ENCODE measurements around the gene TMEM134. TPM values are rescaled to one million over a fixed set of nuclear protein-coding genes. Genes with fewer than 3 reads are reported as not detected.

The TMEM134 gene
- total and polyA plus RNA-seq, 10 of the 15 experiments (the other 5 are each of a cell fraction or from before 2014, with no cell fraction given) = 1.6 to 93.8 (median 27.8) TPM

- Histone ChIP-seq H3K4me1 (ENCODE audit: control insufficient read depth, insufficient read depth, low read length) (peaks cover 16% of the 10 kb centered on the region), H4K20me1 (ENCODE audit: control insufficient read depth, insufficient read depth) (no peaks in the 10 kb centered on the region), H3K4me3 (no peak overlapping the region), H3K79me2 (ENCODE audit: control insufficient read depth, insufficient read depth, low read length) (peaks cover 7% of the 10 kb centered on the region), H3K9me3 (replicated peaks; ENCODE audit: control insufficient read depth, insufficient read depth, low read length) (no peaks in the 10 kb centered on the region; the same call in 2 of the 3 replicates), H3K27me3 (replicated peaks in 1 of 2; ENCODE audit: control insufficient read depth in 2 of 2, insufficient read depth in 2 of 2, low read length in 1 of 2) (no peaks in the 10 kb centered on the region), H3K27ac (ENCODE audit: control insufficient read depth, insufficient read depth) (no peak overlapping the region), H2AFZ (ENCODE audit: control insufficient read depth, low read depth, low read length) (no peak overlapping the region), H3K36me3 (ENCODE audit: control insufficient read depth in 2 of 2, insufficient read depth in 2 of 2, low read length in 1 of 2) (no peaks in the 10 kb centered on the region), H3K9ac (ENCODE audit: control insufficient read depth, insufficient read depth, low read length) (no peak overlapping the region), H3K4me2 (ENCODE audit: control insufficient read depth, insufficient read depth) (no peak overlapping the region)
- BruUV-seq (replicated peaks) = no TSS peak
- SMC1A ChIA-PET (ENCODE audit: uncharacterized antibody, unreplicated experiment) = interaction anchor here (1.0 kb wide), 1 partner anchor 128 kb away, joined by 3 read pairs; no protein-coding TSS in a partner anchor
- RAD21 ChIA-PET (ENCODE audit: unreplicated experiment) = no interaction called here
- WGBS (ENCODE audit: insufficient coverage, insufficient replicate concordance, low lambda C conversion rate, missing lambda C conversion rate) = 59% methylated on average over 7 of the region's 7 CpGs
- no peak for FAIRE-seq
- CTCF ChIA-PET = interaction anchor here (1.1 kb wide), 1 partner anchor 70 kb away, joined by 3 read pairs; no protein-coding TSS in a partner anchor
- TF ChIP-seq RB1 (IDR thresholded peaks at IDR 0.05; ENCODE audit: borderline replicate concordance) (no peak), PKNOX1 (IDR thresholded peaks at IDR 0.05) (peak; percentile 56)
- in situ Hi-C loops (cut with MboI) = no loop called here
- intact Hi-C loops (cut with micrococcal nuclease; ENCODE audit: unreplicated experiment) = no loop called here
- ATAC-seq = no peak
- POLR2A ChIA-PET = interaction anchor here (6.4 kb wide), 1 partner anchor 70 kb away, joined by 72 read pairs; the partner anchor contains the start of genes PPP1CA and TBC1D10C
- DNase-seq (ENCODE audit: low read depth, low spot score) = no peak
Measured at GRCh38 chr11:67472882-67473281, 3.8 kb upstream of the TMEM134 start.

- intact Hi-C loops (cut with micrococcal nuclease; ENCODE audit: unreplicated experiment) = no loop called here
- ATAC-seq = no peak
- Histone ChIP-seq H4K20me1 (ENCODE audit: control insufficient read depth, insufficient read depth) (no peaks in the 10 kb centered on the region), H3K27ac (ENCODE audit: control insufficient read depth, insufficient read depth) (no peak overlapping the region; the same call in 1 of the 2 replicates), H3K4me1 (ENCODE audit: control insufficient read depth, insufficient read depth, low read length) (peaks cover 25% of the 10 kb centered on the region), H2AFZ (ENCODE audit: control insufficient read depth, low read depth, low read length) (peak overlapping the region; percentile 68), H3K9ac (ENCODE audit: control insufficient read depth, insufficient read depth, low read length) (no peak overlapping the region; the same call in 1 of the 2 replicates), H3K9me3 (replicated peaks; ENCODE audit: control insufficient read depth, insufficient read depth, low read length) (no peaks in the 10 kb centered on the region), H3K4me3 (no peak overlapping the region), H3K36me3 (ENCODE audit: control insufficient read depth in 2 of 2, insufficient read depth in 2 of 2, low read length in 1 of 2) (no peaks in the 10 kb centered on the region), H3K27me3 (replicated peaks in 1 of 2; ENCODE audit: control insufficient read depth in 2 of 2, insufficient read depth in 2 of 2, low read length in 1 of 2) (no peaks in the 10 kb centered on the region), H3K79me2 (ENCODE audit: control insufficient read depth, insufficient read depth, low read length) (peaks cover 7% of the 10 kb centered on the region), H3K4me2 (ENCODE audit: control insufficient read depth, insufficient read depth) (peak overlapping the region; percentile 51)
- WGBS (ENCODE audit: insufficient coverage, insufficient replicate concordance, low lambda C conversion rate, missing lambda C conversion rate) = 28% methylated on average over 8 of the region's 8 CpGs
- BruUV-seq (replicated peaks) = no TSS peak
- no peak for DNase-seq (ENCODE audit: low read depth, low spot score)
- ChIA-PET SMC1A (ENCODE audit: uncharacterized antibody, unreplicated experiment) (interaction anchor here (1.1 to 4.1 kb wide), 5 partner anchors 14 to 89 kb away, joined by 3 to 35 read pairs (median 10); partner anchors contain the start of genes AIP and PPP1CA), RAD21 (ENCODE audit: unreplicated experiment) (interaction anchor here (1.0 to 5.4 kb wide), 7 partner anchors 15 to 78 kb away, joined by 3 to 53 read pairs (median 4); partner anchors contain the start of genes AIP, PITPNM1, PPP1CA and PTPRCAP), CTCF (interaction anchor here (0.9 to 3.2 kb wide), 7 partner anchors 15 to 121 kb away, joined by 3 to 15 read pairs (median 4); partner anchors contain the start of genes PPP1CA and PTPRCAP), POLR2A (interaction anchor here (0.7 to 8.1 kb wide), 7 partner anchors 10 to 67 kb away, joined by 3 to 78 read pairs (median 22); partner anchors contain the start of genes AIP, PPP1CA, PTPRCAP and RPS6KB2)
- peak; percentile 41 for FAIRE-seq
- in situ Hi-C loops (cut with MboI) = no loop called here
- TF ChIP-seq PML (IDR thresholded peaks at IDR 0.05; ENCODE audit: low read length) (no peak), E2F8 (IDR thresholded peaks at IDR 0.05; ENCODE audit: low read depth, partially characterized antibody) (no peak), EED (IDR thresholded peaks at IDR 0.05; ENCODE audit: low read depth) (no peak)
- TF ChIP-seq, protein P1, sequence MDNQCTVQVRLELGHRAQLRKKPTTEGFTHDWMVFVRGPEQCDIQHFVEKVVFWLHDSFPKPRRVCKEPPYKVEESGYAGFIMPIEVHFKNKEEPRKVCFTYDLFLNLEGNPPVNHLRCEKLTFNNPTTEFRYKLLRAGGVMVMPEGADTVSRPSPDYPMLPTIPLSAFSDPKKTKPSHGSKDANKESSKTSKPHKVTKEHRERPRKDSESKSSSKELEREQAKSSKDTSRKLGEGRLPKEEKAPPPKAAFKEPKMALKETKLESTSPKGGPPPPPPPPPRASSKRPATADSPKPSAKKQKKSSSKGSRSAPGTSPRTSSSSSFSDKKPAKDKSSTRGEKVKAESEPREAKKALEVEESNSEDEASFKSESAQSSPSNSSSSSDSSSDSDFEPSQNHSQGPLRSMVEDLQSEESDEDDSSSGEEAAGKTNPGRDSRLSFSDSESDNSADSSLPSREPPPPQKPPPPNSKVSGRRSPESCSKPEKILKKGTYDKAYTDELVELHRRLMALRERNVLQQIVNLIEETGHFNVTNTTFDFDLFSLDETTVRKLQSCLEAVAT (IDR thresholded peaks at IDR 0.05) = no peak
Measured at GRCh38 chr11:67470337-67471002, 1.4 kb upstream of the TMEM134 start.

Measured in GM12878 (cell line).